Muscle layer of duodenum (tissue), 2 donors: ENCODE results near the gene SPOCK3.

Experiments
- H3K27ac ChIP-seq: one replicate; pipeline ENCODE4 v1.7.0; 2013; ENCODE audit warnings: mild to moderate bottlenecking, low read length
- H3K27me3 ChIP-seq: one replicate; pipeline ENCODE4 v1.7.0; 2013; ENCODE audit warnings: low read depth, mild to moderate bottlenecking, control low read depth, low read length
- H3K36me3 ChIP-seq, 2 donors: one replicate each; pipeline ENCODE4 v1.7.0; 2013; ENCODE audit warnings: low read length in 2 of 2, control low read depth in 1 of 2, mild to moderate bottlenecking in 1 of 2; ENCODE audit not compliant: insufficient read depth in 2 of 2, control insufficient read depth in 1 of 2
- H3K4me1 ChIP-seq, 2 donors: one replicate each; pipeline ENCODE4 v1.7.0; 2013; ENCODE audit warnings: low read length in 2 of 2, mild to moderate bottlenecking in 2 of 2, control low read depth in 1 of 2, moderate library complexity in 1 of 2; ENCODE audit not compliant: insufficient read depth in 2 of 2, control insufficient read depth in 1 of 2
- H3K4me3 ChIP-seq, 2 donors: one replicate each; pipeline ENCODE4 v1.7.0; 2013; ENCODE audit warnings: low read length in 2 of 2, low read depth in 1 of 2, mild to moderate bottlenecking in 1 of 2
- H3K9me3 ChIP-seq, 2 donors: one replicate each; pipeline ENCODE4 v1.7.0; 2013; ENCODE audit warnings: low read length in 2 of 2, control low read depth in 1 of 2, mild to moderate bottlenecking in 1 of 2; ENCODE audit not compliant: control insufficient read depth in 1 of 2
- donor health status: healthy.

SPOCK3 gene

DNA sequence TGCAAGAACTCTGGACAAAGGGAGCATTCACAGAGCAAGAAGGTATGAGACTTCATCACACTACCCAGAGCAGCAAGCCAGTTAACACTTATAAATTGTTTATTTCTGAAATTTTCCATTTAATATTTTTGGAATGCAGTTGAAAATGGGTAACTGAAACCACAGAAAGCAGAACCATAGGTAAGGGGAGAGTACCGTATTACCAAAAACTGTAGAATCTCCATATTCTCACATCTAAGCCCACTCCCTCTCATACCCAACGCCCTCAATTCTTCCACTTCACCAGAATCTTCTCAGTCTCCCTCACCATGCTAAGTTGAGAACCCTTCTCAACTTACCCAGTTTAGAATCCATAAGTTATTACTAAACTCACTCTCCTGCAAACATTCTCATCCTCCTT is 277.8 kb downstream of the SPOCK3 start:
- H3K36me3 ChIP-seq = no peaks in the 10 kb centered on the region

DNA sequence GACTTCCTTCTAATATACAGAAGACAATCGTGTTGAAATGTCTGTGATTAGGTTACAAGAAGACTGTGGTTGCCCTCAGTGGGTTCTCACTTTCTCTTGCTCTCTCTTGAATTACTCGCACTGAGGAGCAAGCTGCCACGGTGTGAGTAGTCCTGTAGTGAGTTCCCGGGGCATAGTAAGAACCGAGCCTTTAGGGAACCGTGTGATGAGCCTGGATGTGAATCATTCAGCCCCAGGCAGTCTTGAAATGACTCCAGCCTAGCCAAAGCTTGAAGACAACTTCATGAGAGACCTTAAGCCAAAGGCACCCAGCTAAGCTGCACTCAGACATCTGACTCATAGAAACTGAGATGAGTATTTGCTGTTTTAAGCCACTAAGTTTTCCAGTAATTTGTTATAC is 292.7 kb downstream of the SPOCK3 start:
- Histone ChIP-seq H3K4me3 (no peak overlapping the region), H3K9me3 (no peaks in the 10 kb centered on the region), H3K27me3 (no peaks in the 10 kb centered on the region), H3K36me3 (no peaks in the 10 kb centered on the region), H3K27ac (no peak overlapping the region), H3K4me1 (no peaks in the 10 kb centered on the region)

More for the DNA sequence above, 277.8 kb downstream of the SPOCK3 start:
- peaks cover 0 to 2% of the 10 kb centered on the region in 2 donors for H3K9me3 ChIP-seq
- H3K27ac ChIP-seq = no peak overlapping the region
- no peaks in the 10 kb centered on the region for H3K27me3 ChIP-seq
- no peaks in the 10 kb centered on the region for H3K4me1 ChIP-seq
- H3K4me3 ChIP-seq = no peak overlapping the region

GRCh38 chr4:166930464-166930863 is 303.8 kb downstream of the SPOCK3 start:
- no peak overlapping the region for H3K27ac ChIP-seq
- H3K27me3 ChIP-seq = no peaks in the 10 kb centered on the region
- no peak overlapping the region for H3K4me3 ChIP-seq

GRCh38 chr4:166924424-166924823 is 309.9 kb downstream of the SPOCK3 start:
- Histone ChIP-seq H3K4me1 (no peaks in the 10 kb centered on the region), H3K4me3 (no peak overlapping the region), H3K9me3 (no peaks in the 10 kb centered on the region), H3K27me3 (no peaks in the 10 kb centered on the region), H3K36me3 (no peaks in the 10 kb centered on the region), H3K27ac (no peak overlapping the region)

More at GRCh38 chr4:166930464-166930863, 303.8 kb downstream of the SPOCK3 start:
- Histone ChIP-seq H3K36me3 (no peaks in the 10 kb centered on the region), H3K9me3 (no peaks in the 10 kb centered on the region), H3K4me1 (no peaks in the 10 kb centered on the region)

GRCh38 chr4:166913926-166914325 is 320.4 kb downstream of the SPOCK3 start:
- no peak overlapping the region for H3K4me3 ChIP-seq
- H3K4me1 ChIP-seq = no peaks in the 10 kb centered on the region
- no peak overlapping the region for H3K27ac ChIP-seq
- H3K36me3 ChIP-seq = no peaks in the 10 kb centered on the region
- H3K9me3 ChIP-seq = no peaks in the 10 kb centered on the region
- no peaks in the 10 kb centered on the region for H3K27me3 ChIP-seq

GRCh38 chr4:166903408-166903807 is 330.9 kb downstream of the SPOCK3 start:
- Histone ChIP-seq H3K27ac (no peak overlapping the region), H3K4me3 (no peak overlapping the region), H3K4me1 (no peaks in the 10 kb centered on the region), H3K9me3 (no peaks in the 10 kb centered on the region), H3K36me3 (no peaks in the 10 kb centered on the region), H3K27me3 (no peaks in the 10 kb centered on the region)

- H3K9me3 ChIP-seq = no peaks in the 10 kb centered on the region
- H3K27me3 ChIP-seq = no peaks in the 10 kb centered on the region
- H3K4me1 ChIP-seq = no peaks in the 10 kb centered on the region
- H3K27ac ChIP-seq = no peak overlapping the region
- H3K4me3 ChIP-seq = no peak overlapping the region
- no peaks in the 10 kb centered on the region for H3K36me3 ChIP-seq
Measured at GRCh38 chr4:166902941-166903340, 331.4 kb downstream of the SPOCK3 start.

- no peaks in the 10 kb centered on the region for H3K36me3 ChIP-seq
- H3K9me3 ChIP-seq = no peaks in the 10 kb centered on the region
- H3K4me3 ChIP-seq = no peak overlapping the region
- H3K27me3 ChIP-seq = no peaks in the 10 kb centered on the region
- no peak overlapping the region for H3K27ac ChIP-seq
- H3K4me1 ChIP-seq = no peaks in the 10 kb centered on the region
Measured at GRCh38 chr4:166896254-166896653, 338.0 kb downstream of the SPOCK3 start.

DNA sequence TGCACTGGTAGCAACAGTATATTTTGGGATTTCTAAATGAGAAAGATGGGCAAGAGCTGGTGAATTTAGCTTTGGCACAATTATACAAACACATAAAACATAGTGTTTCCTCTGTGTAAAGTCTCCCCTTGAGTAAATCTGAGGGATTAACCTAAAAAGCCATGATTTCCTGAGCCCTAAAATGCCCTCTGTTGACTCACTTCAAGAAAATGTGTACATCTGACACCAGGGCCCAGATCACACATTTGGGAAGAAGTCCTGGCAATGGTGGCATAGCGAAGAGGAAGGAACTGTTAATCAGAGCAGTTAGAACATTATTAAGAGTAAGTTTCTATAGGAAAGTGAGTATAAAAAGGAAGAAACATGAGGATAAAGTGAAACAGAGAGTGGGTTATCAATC is 338.5 kb downstream of the SPOCK3 start:
- Histone ChIP-seq H3K27me3 (no peaks in the 10 kb centered on the region), H3K4me1 (no peaks in the 10 kb centered on the region)

DNA sequence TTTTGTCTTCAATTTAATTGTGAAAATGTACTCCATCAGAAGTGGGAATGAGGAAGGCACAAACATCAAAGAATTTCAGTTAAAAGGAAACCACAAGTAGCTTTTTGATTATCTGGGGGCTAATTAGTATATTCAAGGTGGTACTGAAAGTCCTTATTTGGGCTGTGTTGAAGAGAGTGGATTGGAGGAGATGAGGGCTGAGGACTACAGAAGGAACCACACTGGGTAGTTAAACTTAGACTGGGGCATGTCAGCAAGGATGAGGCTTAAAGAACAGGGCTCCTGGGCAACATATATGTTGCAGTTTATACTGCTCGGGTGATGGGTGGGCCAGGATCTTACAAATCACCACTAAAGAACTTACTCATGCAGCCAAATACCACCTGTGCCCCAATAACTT is 346.8 kb downstream of the SPOCK3 start:
- no peaks in the 10 kb centered on the region for H3K9me3 ChIP-seq
- no peak overlapping the region for H3K27ac ChIP-seq
- H3K27me3 ChIP-seq = no peaks in the 10 kb centered on the region
- no peak overlapping the region for H3K4me3 ChIP-seq
- H3K36me3 ChIP-seq = no peaks in the 10 kb centered on the region
- no peaks in the 10 kb centered on the region for H3K4me1 ChIP-seq

More for the DNA sequence above, 338.5 kb downstream of the SPOCK3 start:
- no peaks in the 10 kb centered on the region for H3K9me3 ChIP-seq
- H3K36me3 ChIP-seq = no peaks in the 10 kb centered on the region
- no peak overlapping the region for H3K27ac ChIP-seq
- no peak overlapping the region for H3K4me3 ChIP-seq

DNA sequence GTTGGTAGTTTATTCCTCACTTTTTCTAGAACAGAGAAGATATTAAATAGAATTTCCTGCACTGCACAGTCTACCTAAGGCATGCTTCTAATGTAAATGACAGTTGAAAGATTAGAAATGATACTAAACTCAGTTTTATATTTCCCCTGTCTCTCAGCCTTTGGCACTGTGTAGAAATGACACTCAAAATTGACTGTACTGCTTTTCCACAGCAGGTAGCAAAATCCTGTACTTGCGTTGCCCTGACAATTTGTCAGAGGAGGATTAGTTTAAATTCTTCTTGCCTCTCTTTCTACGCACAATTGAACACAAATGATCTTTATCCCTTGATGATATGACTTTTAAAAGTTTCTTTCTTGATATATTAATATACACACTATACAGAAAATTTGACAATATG is 347.6 kb downstream of the SPOCK3 start:
- no peaks in the 10 kb centered on the region for H3K4me1 ChIP-seq
- H3K27me3 ChIP-seq = no peaks in the 10 kb centered on the region

GRCh38 chr4:166882221-166882620 is 352.1 kb downstream of the SPOCK3 start:
- Histone ChIP-seq H3K27ac (no peak overlapping the region), H3K4me1 (no peaks in the 10 kb centered on the region), H3K36me3 (no peaks in the 10 kb centered on the region), H3K27me3 (no peaks in the 10 kb centered on the region), H3K9me3 (no peaks in the 10 kb centered on the region), H3K4me3 (no peak overlapping the region)

More for the DNA sequence above, 347.6 kb downstream of the SPOCK3 start:
- Histone ChIP-seq H3K36me3 (no peaks in the 10 kb centered on the region), H3K9me3 (no peaks in the 10 kb centered on the region), H3K4me3 (no peak overlapping the region), H3K27ac (no peak overlapping the region)
